ENCODE measurements around the gene CD9. TPM values are rescaled to one million over a fixed set of nuclear protein-coding genes. Genes with fewer than 3 reads are reported as not detected.

CD9 gene
- total and polyA plus RNA-seq, 5 donors: 117 to 248 (median 139) TPM

DNA sequence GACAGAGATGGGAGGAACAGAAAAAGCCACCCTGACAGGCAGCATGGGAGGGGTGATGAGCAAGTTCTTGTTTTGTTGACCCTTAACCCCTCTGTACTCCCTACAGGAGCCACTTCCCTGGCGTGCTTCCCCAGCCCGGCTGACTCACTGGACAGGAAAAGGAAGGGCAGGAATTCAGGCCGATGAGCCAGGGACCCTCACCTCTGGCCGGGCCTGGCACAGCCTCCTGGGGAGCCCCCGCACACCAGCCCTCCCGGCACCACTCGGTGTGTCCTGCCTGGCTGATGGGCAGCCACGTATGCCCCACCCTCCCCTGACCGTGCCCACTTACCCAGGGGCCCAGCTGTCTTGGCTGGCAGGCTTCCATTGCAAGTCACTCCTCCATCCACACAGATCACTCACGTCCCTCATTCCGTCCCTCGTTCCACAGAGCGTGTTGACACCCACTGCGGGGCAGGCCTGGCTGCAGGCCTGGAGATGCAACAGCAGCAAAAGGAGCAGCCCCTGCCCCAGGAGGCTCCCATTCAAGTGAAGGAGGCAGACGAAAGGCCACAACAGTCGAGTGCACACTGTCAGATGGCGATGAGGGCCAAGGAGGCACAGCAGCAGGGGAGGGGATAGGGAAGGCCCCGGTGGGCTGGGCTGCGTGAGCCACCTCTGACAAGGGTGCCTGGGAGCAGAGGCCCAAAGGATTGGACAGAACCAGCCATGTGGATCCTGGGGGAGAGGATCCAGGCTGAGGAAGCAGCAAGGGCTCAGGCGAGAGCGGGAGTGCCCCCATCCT is 19.7 kb upstream of the CD9 start:
- intact Hi-C loops (cut with DNase I): loop anchor here in 2 of 4 donors (5.0 to 10.0 kb wide), 2 partner anchors 108 to 116 kb away; no protein-coding TSS in a partner anchor
- Histone ChIP-seq H3K4me3 (ENCODE audit: low read length) (no peak overlapping the region), H3K27me3 (ENCODE audit: control insufficient read depth, insufficient read depth) (no peaks in the 10 kb centered on the region), H3K27ac (ENCODE audit: low read length) (peak overlapping the region; percentile 22), H3K9me3 (ENCODE audit: control insufficient read depth, low read length) (no peaks in the 10 kb centered on the region), H3K4me1 (ENCODE audit: control insufficient read depth, insufficient read depth, low read length) (peaks cover 26% of the 10 kb centered on the region)
- 45% methylated on average over 21 of the region's 21 CpGs for WGBS
- ATAC-seq: peak; percentile 62 to 85
- peak; percentile 87 to 91 (median 88) for DNase-seq

DNA sequence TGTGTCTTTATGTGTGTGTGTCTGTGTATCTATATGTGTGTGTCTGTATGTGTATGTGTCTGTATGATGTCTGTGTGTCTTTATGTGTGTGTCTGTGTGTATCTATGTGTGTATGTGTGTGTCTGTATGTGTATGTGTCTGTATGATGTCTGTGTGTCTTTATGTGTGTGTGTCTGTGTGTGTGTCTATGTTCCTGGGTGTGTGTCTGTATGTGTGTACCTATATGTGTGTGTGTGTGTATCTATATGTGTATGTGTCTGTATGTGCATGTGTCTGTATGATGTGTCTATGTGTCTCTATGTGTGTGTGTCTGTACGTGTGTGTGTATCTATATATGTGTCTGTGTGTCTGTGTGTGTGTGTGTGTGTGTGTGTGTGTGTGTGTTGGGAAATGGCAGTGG is 19.0 kb upstream of the CD9 start:
- Histone ChIP-seq H3K4me1 (ENCODE audit: control insufficient read depth, insufficient read depth, low read length) (peaks cover 26% of the 10 kb centered on the region), H3K27ac (ENCODE audit: low read length) (no peak overlapping the region), H3K4me3 (ENCODE audit: low read length) (no peak overlapping the region), H3K27me3 (ENCODE audit: control insufficient read depth, insufficient read depth) (no peaks in the 10 kb centered on the region), H3K9me3 (ENCODE audit: control insufficient read depth, low read length) (no peaks in the 10 kb centered on the region)
- ATAC-seq (no peak), DNase-seq (no peak)
- 51% methylated on average over 1 of the region's 1 CpG for WGBS
- intact Hi-C loops (cut with DNase I): loop anchor here in 2 of 4 donors (5.0 to 10.0 kb wide), 2 partner anchors 109 to 116 kb away; no protein-coding TSS in a partner anchor

DNA sequence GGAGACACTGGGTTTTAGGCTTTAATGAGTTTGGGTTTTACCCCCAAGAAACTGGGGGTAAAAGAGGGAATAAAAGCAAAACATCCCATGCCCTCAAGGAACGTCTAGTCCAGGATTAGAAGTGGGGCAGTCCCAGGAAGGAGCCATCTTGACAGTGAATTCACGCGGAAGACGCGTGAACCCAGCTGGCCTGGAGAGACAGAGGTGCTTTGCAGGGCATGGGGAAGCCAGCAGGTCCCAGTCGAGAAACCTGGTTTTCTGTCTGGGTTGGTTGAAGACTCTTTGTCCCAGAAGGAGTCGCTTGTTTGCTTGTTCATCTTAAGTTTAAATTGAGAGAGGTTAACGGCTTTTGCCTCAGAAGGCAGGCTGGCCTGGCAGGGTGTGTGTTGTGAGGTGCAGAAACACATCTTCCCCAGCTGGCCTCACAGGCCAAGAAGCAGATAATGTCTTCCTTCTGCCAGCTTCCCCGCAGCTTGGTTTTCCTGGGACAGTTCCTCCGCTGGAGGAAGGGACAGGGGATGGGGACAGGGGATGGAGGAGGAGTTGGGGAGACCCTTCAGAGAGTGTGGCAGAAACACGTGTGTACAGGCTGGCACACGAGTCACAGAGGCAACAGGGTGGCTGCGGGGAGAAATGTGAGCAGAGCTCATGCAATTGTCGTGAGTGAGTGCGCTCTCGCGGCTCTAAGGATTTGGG is 18.5 kb upstream of the CD9 start:
- no peak for ATAC-seq
- H3K4me1 ChIP-seq (ENCODE audit: control insufficient read depth, insufficient read depth, low read length): peaks cover 26% of the 10 kb centered on the region
- H3K27me3 ChIP-seq (ENCODE audit: control insufficient read depth, insufficient read depth): no peaks in the 10 kb centered on the region
- intact Hi-C loops (cut with DNase I): loop anchor here in 2 of 4 donors (5.0 to 10.0 kb wide), 2 partner anchors 109 to 117 kb away; no protein-coding TSS in a partner anchor
- H3K9me3 ChIP-seq (ENCODE audit: control insufficient read depth, low read length): no peaks in the 10 kb centered on the region
- no peak overlapping the region for H3K4me3 ChIP-seq (ENCODE audit: low read length)
- DNase-seq: peak in 1 of 3 donors; percentile 61
- WGBS: 45% methylated on average over 17 of the region's 17 CpGs
- H3K27ac ChIP-seq (ENCODE audit: low read length): peak overlapping the region; percentile 65

DNA sequence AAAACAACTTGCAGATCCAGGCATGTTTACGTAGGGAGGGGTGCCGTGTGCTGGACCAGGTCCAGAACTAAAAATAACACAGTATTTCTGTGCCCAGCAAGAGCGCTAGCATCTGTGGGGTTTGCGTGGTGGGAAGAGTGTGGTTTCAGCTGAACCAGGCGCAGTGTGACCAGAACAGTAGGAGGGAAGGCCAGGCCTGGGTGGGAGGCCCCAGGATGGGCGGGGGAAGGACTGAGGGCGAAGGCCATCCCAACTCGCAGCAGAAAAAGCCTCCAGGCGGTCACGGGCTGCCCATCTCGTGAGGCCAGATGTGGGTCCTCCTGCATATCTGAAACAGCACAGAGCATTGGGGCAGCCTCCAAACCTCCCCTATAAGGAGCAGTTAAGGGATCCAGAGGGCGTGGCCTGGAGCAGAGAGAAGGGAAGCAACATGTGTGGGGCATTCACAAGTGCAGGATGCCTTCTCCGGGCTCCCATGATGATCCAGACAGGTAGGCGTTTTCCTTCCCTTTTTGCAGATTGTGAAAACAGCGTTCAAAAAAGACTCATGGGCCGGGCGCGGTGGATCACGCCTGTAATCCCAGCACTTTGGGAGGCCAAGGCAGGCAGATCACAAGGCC is 17.8 kb upstream of the CD9 start:
- Histone ChIP-seq H3K27me3 (ENCODE audit: control insufficient read depth, insufficient read depth) (no peaks in the 10 kb centered on the region), H3K4me3 (ENCODE audit: low read length) (no peak overlapping the region), H3K27ac (ENCODE audit: low read length) (peak overlapping the region; percentile 65), H3K9me3 (ENCODE audit: control insufficient read depth, low read length) (no peaks in the 10 kb centered on the region), H3K4me1 (ENCODE audit: control insufficient read depth, insufficient read depth, low read length) (peaks cover 26% of the 10 kb centered on the region)
- 34% methylated on average over 19 of the region's 19 CpGs for WGBS
- peak; percentile 79 for ATAC-seq
- intact Hi-C loops (cut with DNase I): loop anchor here in 2 of 4 donors (5.0 to 10.0 kb wide), 2 partner anchors 110 to 118 kb away; no protein-coding TSS in a partner anchor
- peak; percentile 75 to 88 (median 88) for DNase-seq

DNA sequence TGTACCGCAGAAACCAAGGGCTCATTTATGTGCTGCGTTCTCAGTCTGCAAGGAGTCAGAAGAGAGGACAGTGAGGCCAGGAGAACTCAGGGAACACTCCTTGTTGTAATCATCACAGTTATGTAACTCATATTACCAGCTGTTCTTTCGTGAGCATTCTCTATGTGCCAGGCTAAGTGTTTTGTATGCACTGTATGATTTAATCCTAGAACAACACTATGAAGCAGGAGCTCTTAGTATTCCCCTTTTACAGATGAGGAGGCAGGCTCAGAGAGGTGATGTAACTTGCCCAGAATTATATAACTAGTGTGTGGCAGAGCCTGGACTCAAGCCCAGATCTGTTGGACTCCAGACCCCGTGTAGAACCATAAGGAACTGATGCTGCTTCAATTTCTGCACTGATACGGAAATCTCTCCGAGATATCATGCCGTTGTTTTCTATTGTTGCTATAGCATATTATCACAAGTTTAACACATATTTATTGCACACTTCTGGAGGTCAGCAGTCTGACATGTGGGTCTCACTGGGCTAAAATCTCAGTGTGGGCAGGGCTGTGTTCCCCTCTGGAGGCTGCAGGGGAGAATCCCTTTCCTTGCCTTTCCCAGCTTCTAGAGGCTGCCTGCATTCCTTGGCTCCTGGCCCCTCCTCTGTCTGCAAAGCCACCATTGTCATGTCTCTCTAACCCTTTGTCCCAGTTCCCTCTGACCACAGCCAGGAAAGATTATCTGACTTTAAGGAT is 16.3 kb upstream of the CD9 start:
- H3K4me1 ChIP-seq (ENCODE audit: control insufficient read depth, insufficient read depth, low read length): peaks cover 26% of the 10 kb centered on the region
- 55% methylated on average over 7 of the region's 7 CpGs for WGBS

DNA sequence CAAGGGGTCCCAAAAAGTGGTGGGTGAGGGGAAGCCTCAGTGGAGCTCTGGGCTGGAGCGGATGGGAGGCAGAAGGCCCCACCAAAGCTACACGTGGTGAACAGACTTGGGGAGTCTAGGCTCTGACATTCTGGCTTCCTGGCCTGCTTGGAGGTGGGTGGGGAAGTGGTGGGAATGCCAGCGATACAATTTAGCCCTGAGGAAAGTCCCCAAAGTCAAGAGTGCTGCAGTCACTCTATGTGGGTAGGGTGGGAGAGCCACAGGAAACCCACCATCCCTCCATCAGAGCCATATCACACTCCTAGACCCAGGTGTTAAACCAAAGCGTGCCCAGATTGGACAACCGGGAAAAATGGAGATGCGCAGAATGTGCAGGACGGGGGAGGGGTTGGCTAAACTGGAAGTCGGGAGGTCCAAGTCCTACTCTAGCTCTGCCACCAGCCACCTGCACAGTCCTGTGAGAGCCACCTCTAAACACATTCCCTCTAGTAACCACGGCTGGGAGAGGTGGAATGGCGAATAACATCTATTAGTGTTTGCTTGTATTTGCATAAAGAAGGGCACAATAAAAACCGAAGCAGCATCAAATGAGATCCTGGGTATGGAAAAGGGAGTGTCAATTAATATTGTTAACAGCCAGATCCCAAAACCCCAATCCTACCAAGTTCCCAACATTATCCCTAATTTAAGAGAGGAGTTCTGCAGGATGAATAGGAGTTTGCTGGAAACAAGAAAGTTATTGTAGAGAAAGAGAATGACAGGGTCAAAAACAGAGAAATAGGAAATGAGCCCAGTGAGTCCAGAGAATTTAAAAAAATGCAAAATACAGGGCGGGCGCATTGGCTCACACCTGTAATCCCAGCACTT is 14.0 kb upstream of the CD9 start:
- WGBS: 78% methylated on average over 13 of the region's 13 CpGs
- Histone ChIP-seq H3K4me3 (ENCODE audit: low read length) (no peak overlapping the region), H3K9me3 (ENCODE audit: control insufficient read depth, low read length) (no peaks in the 10 kb centered on the region), H3K4me1 (ENCODE audit: control insufficient read depth, insufficient read depth, low read length) (peaks cover 7% of the 10 kb centered on the region), H3K27ac (ENCODE audit: low read length) (no peak overlapping the region), H3K27me3 (ENCODE audit: control insufficient read depth, insufficient read depth) (no peaks in the 10 kb centered on the region)
- intact Hi-C loops (cut with DNase I): loop anchor here in 1 of 4 donors (10.0 kb wide), 1 partner anchor 121 kb away; no protein-coding TSS in a partner anchor
- ATAC-seq (no peak), DNase-seq (peak in 1 of 3 donors; percentile 32)

More for the DNA sequence above, 16.3 kb upstream of the CD9 start:
- DNase-seq (peak in 1 of 3 donors; percentile 51), ATAC-seq (no peak)
- Histone ChIP-seq H3K4me3 (ENCODE audit: low read length) (no peak overlapping the region), H3K27me3 (ENCODE audit: control insufficient read depth, insufficient read depth) (no peaks in the 10 kb centered on the region), H3K9me3 (ENCODE audit: control insufficient read depth, low read length) (no peaks in the 10 kb centered on the region), H3K27ac (ENCODE audit: low read length) (no peak overlapping the region)
- intact Hi-C loops (cut with DNase I): loop anchor here in 2 of 4 donors (5.0 to 10.0 kb wide), 2 partner anchors 112 to 119 kb away; no protein-coding TSS in a partner anchor

DNA sequence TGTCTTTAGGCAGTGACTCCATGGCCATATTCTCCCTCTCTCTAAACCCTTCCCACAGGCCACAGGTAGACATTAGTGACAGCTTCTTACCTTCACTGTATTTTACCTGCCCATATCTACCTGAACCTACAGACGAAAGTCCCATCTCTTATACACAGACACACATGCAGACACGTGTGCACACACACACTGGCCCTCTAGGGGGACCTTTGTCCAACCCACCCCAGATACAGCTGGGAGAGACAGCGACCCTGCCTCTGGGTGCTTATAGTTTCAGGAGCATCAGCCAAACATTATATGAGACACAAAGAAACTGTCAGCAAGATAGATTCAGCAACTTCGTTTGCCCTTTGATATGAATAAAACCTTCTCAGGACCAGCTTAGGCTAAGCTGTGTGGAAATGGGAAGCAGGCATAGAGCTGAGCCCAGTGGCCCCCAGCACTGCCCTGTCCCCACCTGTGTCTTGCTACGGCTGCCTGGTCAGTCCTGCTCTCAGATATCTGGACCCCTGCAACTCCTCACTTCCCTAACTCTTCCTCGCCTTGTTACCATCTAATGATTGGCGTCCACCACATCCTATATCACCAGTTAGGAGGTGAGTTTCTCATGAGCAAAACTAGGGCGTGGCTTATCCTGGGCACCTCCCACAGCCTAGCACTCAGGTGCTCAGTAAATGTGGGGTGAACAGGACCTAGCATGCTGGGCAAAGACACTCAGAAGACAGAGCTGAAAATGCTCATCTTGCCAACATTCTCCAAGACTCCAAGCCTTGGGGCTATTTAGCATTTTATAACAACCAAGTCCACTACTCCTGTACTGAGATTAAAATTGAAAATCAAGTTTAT is 12.0 kb upstream of the CD9 start:
- no peak overlapping the region for H3K27ac ChIP-seq (ENCODE audit: low read length)
- no peaks in the 10 kb centered on the region for H3K27me3 ChIP-seq (ENCODE audit: control insufficient read depth, insufficient read depth)
- ATAC-seq: no peak
- H3K9me3 ChIP-seq (ENCODE audit: control insufficient read depth, low read length): no peaks in the 10 kb centered on the region
- peaks cover 4% of the 10 kb centered on the region for H3K4me1 ChIP-seq (ENCODE audit: control insufficient read depth, insufficient read depth, low read length)
- WGBS: 92% methylated on average over 8 of the region's 8 CpGs
- intact Hi-C loops (cut with DNase I): loop anchor here in 1 of 4 donors (10.0 kb wide), 1 partner anchor 123 kb away; no protein-coding TSS in a partner anchor
- DNase-seq: peak in 1 of 3 donors; percentile 9
- no peak overlapping the region for H3K4me3 ChIP-seq (ENCODE audit: low read length)

DNA sequence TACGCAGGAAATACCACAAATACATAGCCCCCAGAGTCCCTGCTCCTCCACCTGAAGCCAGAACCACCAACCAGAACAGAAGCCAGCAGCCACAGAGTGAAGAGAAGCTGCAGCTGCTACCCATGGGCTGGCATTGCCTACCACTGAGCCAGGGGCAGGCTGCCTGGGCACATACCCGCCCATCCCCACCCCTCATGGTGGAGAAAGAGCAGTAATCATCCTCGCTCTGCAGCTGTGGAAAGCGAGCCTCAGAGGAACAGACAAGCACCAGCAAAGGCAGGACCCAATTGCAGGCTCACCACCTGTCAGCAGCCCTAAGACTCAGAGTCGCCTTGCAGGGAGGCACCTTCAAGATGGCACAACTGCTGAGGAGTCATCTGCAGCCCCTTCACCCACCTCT is 11.2 kb upstream of the CD9 start:
- ATAC-seq: no peak
- intact Hi-C loops (cut with DNase I): loop anchor here in 1 of 4 donors (10.0 kb wide), 1 partner anchor 124 kb away; no protein-coding TSS in a partner anchor
- 94% methylated on average over 5 of the region's 5 CpGs for WGBS
- H3K27me3 ChIP-seq (ENCODE audit: control insufficient read depth, insufficient read depth): no peaks in the 10 kb centered on the region
- H3K27ac ChIP-seq (ENCODE audit: low read length): no peak overlapping the region
- H3K4me1 ChIP-seq (ENCODE audit: control insufficient read depth, insufficient read depth, low read length): no peaks in the 10 kb centered on the region
- no peaks in the 10 kb centered on the region for H3K9me3 ChIP-seq (ENCODE audit: control insufficient read depth, low read length)
- peak in 1 of 3 donors; percentile 14 for DNase-seq
- no peak overlapping the region for H3K4me3 ChIP-seq (ENCODE audit: low read length)

Data from right cardiac atrium (tissue), 5 donors.